BLaER1 treated with 17β-estradiol and CSF1 and Interleukin-3, amounts not matched to agents 10 nM and 100 nM (cell line): ENCODE measurements around the gene KCNJ5.

Experiments
- H3K27ac ChIP-seq, 11 experiments: shearing (Covaris generic); formaldehyde crosslinking; 2 replicates each; pipeline ENCODE4 v1.8.1; 2022
- H3K27me3 ChIP-seq, 11 experiments: shearing (Covaris generic); formaldehyde crosslinking; 2 replicates each; pipeline ENCODE4 v1.8.1; 2022
- H3K36me3 ChIP-seq, 11 experiments: shearing (Covaris generic); formaldehyde crosslinking; 2 replicates each; pipeline ENCODE4 v1.8.1; 2022
- H3K4me1 ChIP-seq, 10 experiments: shearing (Covaris generic); formaldehyde crosslinking; 2 replicates each; pipeline ENCODE4 v1.8.1; 2022
- H3K4me2 ChIP-seq, 11 experiments: shearing (Covaris generic); formaldehyde crosslinking; 2 replicates each; pipeline ENCODE4 v1.8.1; 2022
- H3K4me3 ChIP-seq, 10 experiments: shearing (Covaris generic); formaldehyde crosslinking; 2 replicates each; pipeline ENCODE4 v1.8.1; 2022
- H3K9ac ChIP-seq, 11 experiments: shearing (Covaris generic); formaldehyde crosslinking; 2 replicates each; pipeline ENCODE4 v1.8.1; 2022
- H3K9me3 ChIP-seq, 11 experiments: shearing (Covaris generic); formaldehyde crosslinking; replicated peaks in 1 of 11; 2 replicates each; pipeline ENCODE4 v1.8.1; 2022
- H4K20me1 ChIP-seq, 11 experiments: shearing (Covaris generic); formaldehyde crosslinking; 2 replicates each; pipeline ENCODE4 v1.8.1; 2022
- Cebpa-rat ChIP-seq, 11 experiments: shearing (Covaris generic); IDR thresholded peaks; 2 replicates each; pipeline ENCODE4 v1.8.1; 2022

KCNJ5 gene

GRCh38 chr11:128854841-128855240 lies 36.3 kb upstream of the KCNJ5 start:
- Histone ChIP-seq H3K9me3 (peaks cover 0 to 4% (median 0%) of the 10 kb centered on the region in 11 experiments; a peak in 1 of 22 replicates), H3K27me3 (no peaks in the 10 kb centered on the region), H3K27ac (no peak overlapping the region), H3K4me1 (peaks cover 0 to 3% (median under 1%) of the 10 kb centered on the region in 10 experiments; a peak in 12 of 20 replicates), H3K4me3 (no peak overlapping the region), H3K36me3 (no peaks in the 10 kb centered on the region), H4K20me1 (no peaks in the 10 kb centered on the region; a peak in 1 of 22 replicates), H3K9ac (no peak overlapping the region), H3K4me2 (no peak overlapping the region)
- no peak for TF ChIP-seq Cebpa-rat (IDR thresholded peaks at IDR 0.05)

GRCh38 chr11:128856241-128856640 lies 34.9 kb upstream of the KCNJ5 start:
- Histone ChIP-seq H3K27ac (no peak overlapping the region), H3K9ac (no peak overlapping the region), H3K9me3 (peaks cover 0 to 5% (median 0%) of the 10 kb centered on the region in 11 experiments; a peak in 1 of 22 replicates), H3K4me2 (no peak overlapping the region), H3K27me3 (no peaks in the 10 kb centered on the region), H3K36me3 (no peaks in the 10 kb centered on the region), H3K4me1 (peaks cover 13 to 17% (median 15%) of the 10 kb centered on the region in 10 experiments), H3K4me3 (no peak overlapping the region), H4K20me1 (no peaks in the 10 kb centered on the region)
- no peak for TF ChIP-seq Cebpa-rat (IDR thresholded peaks at IDR 0.05)

- peaks cover 21 to 28% (median 25%) of the 10 kb centered on the region in 10 experiments for H3K4me1 ChIP-seq
- no peak for TF ChIP-seq Cebpa-rat (IDR thresholded peaks at IDR 0.05)
- peaks cover 0 to 5% (median 0%) of the 10 kb centered on the region in 11 experiments; a peak in 1 of 22 replicates for H3K9me3 ChIP-seq
- H3K4me2 ChIP-seq: peak overlapping the region in 1 of 11 experiments; percentile 10; a peak in 1 of 22 replicates
- no peak overlapping the region for H3K9ac ChIP-seq
- no peaks in the 10 kb centered on the region for H3K36me3 ChIP-seq
- H3K27me3 ChIP-seq: no peaks in the 10 kb centered on the region
- no peak overlapping the region for H3K27ac ChIP-seq
- H3K4me3 ChIP-seq: no peak overlapping the region
- no peaks in the 10 kb centered on the region for H4K20me1 ChIP-seq
Measured at GRCh38 chr11:128857341-128857740, 33.8 kb upstream of the KCNJ5 start.

GRCh38 chr11:128859563-128860441 lies 31.4 kb upstream of the KCNJ5 start:
- peaks cover 21 to 37% (median 33%) of the 10 kb centered on the region in 10 experiments for H3K4me1 ChIP-seq
- no peaks in the 10 kb centered on the region for H3K36me3 ChIP-seq
- peaks cover 0 to 5% (median 0%) of the 10 kb centered on the region in 11 experiments; a peak in 1 of 22 replicates for H3K9me3 ChIP-seq
- H4K20me1 ChIP-seq: no peaks in the 10 kb centered on the region
- H3K27ac ChIP-seq: peak overlapping the region in 1 of 11 experiments; percentile 15; a peak in 1 of 22 replicates
- no peak for TF ChIP-seq Cebpa-rat (IDR thresholded peaks at IDR 0.05)
- no peak overlapping the region for H3K4me3 ChIP-seq
- no peak overlapping the region for H3K9ac ChIP-seq
- peak overlapping the region; percentile 62 to 90 (median 80) for H3K4me2 ChIP-seq
- no peaks in the 10 kb centered on the region for H3K27me3 ChIP-seq

GRCh38 chr11:128860571-128861361 lies 30.4 kb upstream of the KCNJ5 start:
- H3K9me3 ChIP-seq: peaks cover 0 to 5% (median 0%) of the 10 kb centered on the region in 11 experiments; a peak in 1 of 22 replicates
- H4K20me1 ChIP-seq: no peaks in the 10 kb centered on the region
- H3K4me1 ChIP-seq: peaks cover 21 to 37% (median 33%) of the 10 kb centered on the region in 10 experiments
- no peaks in the 10 kb centered on the region for H3K27me3 ChIP-seq
- H3K36me3 ChIP-seq: no peaks in the 10 kb centered on the region
- no peak for TF ChIP-seq Cebpa-rat (IDR thresholded peaks at IDR 0.05)
- H3K4me2 ChIP-seq: peak overlapping the region; percentile 62 to 90 (median 80)
- H3K4me3 ChIP-seq: no peak overlapping the region; a peak in 1 of 20 replicates
- peak overlapping the region in 4 of 11 experiments; percentile 8 to 37 (median 19); a peak in 5 of 22 replicates for H3K27ac ChIP-seq
- H3K9ac ChIP-seq: peak overlapping the region in 5 of 11 experiments; percentile 2 to 32 (median 17); a peak in 3 of 22 replicates

- H3K4me3 ChIP-seq: no peak overlapping the region
- no peaks in the 10 kb centered on the region for H4K20me1 ChIP-seq
- peaks cover 21 to 37% (median 33%) of the 10 kb centered on the region in 10 experiments for H3K4me1 ChIP-seq
- no peak for TF ChIP-seq Cebpa-rat (IDR thresholded peaks at IDR 0.05)
- no peak overlapping the region for H3K9ac ChIP-seq
- peak overlapping the region in 8 of 11 experiments; percentile 62 to 90 (median 81); a peak in 16 of 22 replicates for H3K4me2 ChIP-seq
- no peaks in the 10 kb centered on the region for H3K27me3 ChIP-seq
- no peaks in the 10 kb centered on the region for H3K36me3 ChIP-seq
- peaks cover 0 to 5% (median 0%) of the 10 kb centered on the region in 11 experiments; a peak in 1 of 22 replicates for H3K9me3 ChIP-seq
- no peak overlapping the region for H3K27ac ChIP-seq
Measured at GRCh38 chr11:128862406-128862805, 28.8 kb upstream of the KCNJ5 start.

- no peak for TF ChIP-seq Cebpa-rat (IDR thresholded peaks at IDR 0.05)
- H3K4me2 ChIP-seq: peak overlapping the region in 7 of 11 experiments; percentile 74 to 90 (median 82); a peak in 14 of 22 replicates
- H3K36me3 ChIP-seq: no peaks in the 10 kb centered on the region
- no peak overlapping the region for H3K27ac ChIP-seq
- H3K9me3 ChIP-seq: peaks cover 0 to 5% (median 0%) of the 10 kb centered on the region in 11 experiments; a peak in 1 of 22 replicates
- H3K4me1 ChIP-seq: peaks cover 21 to 37% (median 33%) of the 10 kb centered on the region in 10 experiments
- H3K9ac ChIP-seq: no peak overlapping the region
- no peak overlapping the region for H3K4me3 ChIP-seq
- no peaks in the 10 kb centered on the region for H4K20me1 ChIP-seq
- H3K27me3 ChIP-seq: no peaks in the 10 kb centered on the region
Measured at GRCh38 chr11:128862908-128863660, 28.1 kb upstream of the KCNJ5 start.

GRCh38 chr11:128865490-128865889 lies 25.7 kb upstream of the KCNJ5 start:
- no peak overlapping the region for H3K4me2 ChIP-seq
- H3K9ac ChIP-seq: no peak overlapping the region

More at GRCh38 chr11:128865490-128865889, 25.7 kb upstream of the KCNJ5 start:
- Histone ChIP-seq H3K27me3 (no peaks in the 10 kb centered on the region), H3K4me1 (peaks cover 14 to 29% (median 25%) of the 10 kb centered on the region in 10 experiments), H3K36me3 (no peaks in the 10 kb centered on the region), H4K20me1 (no peaks in the 10 kb centered on the region), H3K4me3 (no peak overlapping the region), H3K9me3 (no peaks in the 10 kb centered on the region), H3K27ac (no peak overlapping the region)
- TF ChIP-seq Cebpa-rat (IDR thresholded peaks at IDR 0.05): no peak
